Endodermal cell (in vitro differentiated cells): Measurements from ENCODE around the gene MGAT4A. TPM values are rescaled to one million over a fixed set of nuclear protein-coding genes. Genes with fewer than 3 reads are reported as not detected.

Experiments used
- DNase-seq: peaks from one replicate; pipeline ENCODE4 v3.0.0-alpha.2; 2017
- H3K27ac ChIP-seq: 2 replicates; pipeline ENCODE4 v1.5.1; 2013; ENCODE audit warnings: mild to moderate bottlenecking, low read depth, low read length, moderate library complexity
- H3K27me3 ChIP-seq: 2 replicates; pipeline ENCODE4 v1.6.1; 2013; ENCODE audit warnings: mild to moderate bottlenecking, low read length, moderate library complexity; ENCODE audit not compliant: insufficient read depth, control insufficient read depth, poor library complexity, severe bottlenecking
- H3K36me3 ChIP-seq: 2 replicates; pipeline ENCODE4 v1.7.0; 2013; ENCODE audit warnings: mild to moderate bottlenecking, low read length, moderate library complexity; ENCODE audit not compliant: control insufficient read depth, insufficient read depth
- H3K4me1 ChIP-seq: one replicate; pipeline ENCODE4 v1.7.0; 2013; ENCODE audit warnings: low read length; ENCODE audit not compliant: control insufficient read depth, insufficient read depth
- H3K4me3 ChIP-seq: 2 replicates; pipeline ENCODE4 v1.5.1; 2013; ENCODE audit warnings: mild to moderate bottlenecking, low read length, moderate library complexity
- H3K9ac ChIP-seq: 2 replicates; pipeline ENCODE4 v1.6.1; 2013; ENCODE audit warnings: mild to moderate bottlenecking, low read length, moderate library complexity; ENCODE audit not compliant: poor library complexity, severe bottlenecking; ENCODE audit errors: extremely low read depth
- H3K9me3 ChIP-seq: 2 replicates; pipeline ENCODE4 v1.6.1; 2013; ENCODE audit warnings: mild to moderate bottlenecking, low read length, moderate library complexity; ENCODE audit not compliant: control insufficient read depth
- H3K27ac Mint-ChIP-seq: 2 replicates; pipeline ENCODE4 v1.8.0; 2020; ENCODE audit warnings: mixed read lengths
- H3K27me3 Mint-ChIP-seq: 2 replicates; pipeline ENCODE4 v1.8.0; 2021; ENCODE audit warnings: mild to moderate bottlenecking, mixed read lengths; ENCODE audit not compliant: insufficient read depth
- H3K36me3 Mint-ChIP-seq: 2 replicates; pipeline ENCODE4 v1.8.0; 2020; ENCODE audit warnings: low read depth, mixed read lengths
- H3K4me1 Mint-ChIP-seq: 2 replicates; pipeline ENCODE4 v1.8.0; 2020; ENCODE audit warnings: mixed read lengths
- H3K4me3 Mint-ChIP-seq: 2 replicates; pipeline ENCODE4 v1.8.0; 2020; ENCODE audit warnings: mild to moderate bottlenecking, moderate library complexity, mixed read lengths
- H3K9me3 Mint-ChIP-seq: 2 replicates; pipeline ENCODE4 v1.8.0; 2020; ENCODE audit warnings: mild to moderate bottlenecking, mixed read lengths
- WGBS, 2 experiments: methylation state at CpG; one replicate each; pipeline versions ENCODE4 v1.1.5 to v1.1.7; 2013; ENCODE audit warnings: missing lambda C conversion rate in 2 of 2, mixed read lengths in 1 of 2; ENCODE audit not compliant: insufficient coverage in 1 of 2, insufficient read length in 1 of 2; 5-methylcytosine and 5-hydroxymethylcytosine counted together
- total RNA-seq, 2 donors: library from RNA; stranded (reverse); fragmentation: NEBNext Ultra II Directional in 1 of 2; extraction: Animal tissue kit (Norgen Biotek cat#: 25700) in 1 of 2; gene quantifications; 2 replicates in 1 of 2; 3 replicates in 1 of 2; pipeline ENCODE4 v1.2.1, GENCODE V29; 2021
- TF ChIP-seq, protein P1 (sequence below): fragments of 200-600 bp; sonication (generic); conservative IDR thresholded peaks from 2 replicates; pipeline ENCODE4 v1.5.0; 2021; ENCODE audit warnings: antibody characterized with exemption, mild to moderate bottlenecking

Gene MGAT4A
- total RNA-seq, 2 donors from 2014 or later, result 8.2 to 11.1 TPM

- 68 to 75% methylated on average over 5 to 8 of the region's 8 CpGs for WGBS, 2 experiments
- H3K4me3 ChIP-seq, result no peak overlapping the region
- peaks cover 19% of the 10 kb centered on the region for H3K27me3 ChIP-seq
- no peaks in the 10 kb centered on the region for H3K4me1 Mint-ChIP-seq
- peaks cover 29% of the 10 kb centered on the region for H3K27me3 Mint-ChIP-seq
- TF ChIP-seq, protein P1, sequence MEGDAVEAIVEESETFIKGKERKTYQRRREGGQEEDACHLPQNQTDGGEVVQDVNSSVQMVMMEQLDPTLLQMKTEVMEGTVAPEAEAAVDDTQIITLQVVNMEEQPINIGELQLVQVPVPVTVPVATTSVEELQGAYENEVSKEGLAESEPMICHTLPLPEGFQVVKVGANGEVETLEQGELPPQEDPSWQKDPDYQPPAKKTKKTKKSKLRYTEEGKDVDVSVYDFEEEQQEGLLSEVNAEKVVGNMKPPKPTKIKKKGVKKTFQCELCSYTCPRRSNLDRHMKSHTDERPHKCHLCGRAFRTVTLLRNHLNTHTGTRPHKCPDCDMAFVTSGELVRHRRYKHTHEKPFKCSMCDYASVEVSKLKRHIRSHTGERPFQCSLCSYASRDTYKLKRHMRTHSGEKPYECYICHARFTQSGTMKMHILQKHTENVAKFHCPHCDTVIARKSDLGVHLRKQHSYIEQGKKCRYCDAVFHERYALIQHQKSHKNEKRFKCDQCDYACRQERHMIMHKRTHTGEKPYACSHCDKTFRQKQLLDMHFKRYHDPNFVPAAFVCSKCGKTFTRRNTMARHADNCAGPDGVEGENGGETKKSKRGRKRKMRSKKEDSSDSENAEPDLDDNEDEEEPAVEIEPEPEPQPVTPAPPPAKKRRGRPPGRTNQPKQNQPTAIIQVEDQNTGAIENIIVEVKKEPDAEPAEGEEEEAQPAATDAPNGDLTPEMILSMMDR, result no peak
- DNase-seq, result no peak
- H3K9ac ChIP-seq, result no peak overlapping the region
- no peaks in the 10 kb centered on the region for H3K36me3 Mint-ChIP-seq
- H3K9me3 Mint-ChIP-seq, result no peaks in the 10 kb centered on the region
- H3K4me1 ChIP-seq, result no peaks in the 10 kb centered on the region
- H3K27ac Mint-ChIP-seq, result no peak overlapping the region
- H3K9me3 ChIP-seq, result no peaks in the 10 kb centered on the region
- H3K4me3 Mint-ChIP-seq, result no peak overlapping the region
- H3K27ac ChIP-seq, result no peak overlapping the region
- H3K36me3 ChIP-seq, result no peaks in the 10 kb centered on the region
Measured at GRCh38 chr2:98747888-98748287, 17.0 kb upstream of the MGAT4A start.

GRCh38 chr2:98746426-98746825 lies 15.5 kb upstream of the MGAT4A start:
- Histone ChIP-seq H3K36me3 (no peaks in the 10 kb centered on the region), H3K27ac (no peak overlapping the region), H3K9ac (no peak overlapping the region), H3K4me3 (no peak overlapping the region), H3K9me3 (no peaks in the 10 kb centered on the region), H3K27me3 (peaks cover 5% of the 10 kb centered on the region), H3K4me1 (no peaks in the 10 kb centered on the region)
- H3K36me3 Mint-ChIP-seq, result no peaks in the 10 kb centered on the region
- no peaks in the 10 kb centered on the region for H3K4me1 Mint-ChIP-seq
- no peak overlapping the region for H3K4me3 Mint-ChIP-seq
- DNase-seq, result no peak
- no peaks in the 10 kb centered on the region for H3K9me3 Mint-ChIP-seq
- H3K27ac Mint-ChIP-seq, result no peak overlapping the region
- peaks cover 30% of the 10 kb centered on the region for H3K27me3 Mint-ChIP-seq
- TF ChIP-seq, protein P1, result no peak

DNA sequence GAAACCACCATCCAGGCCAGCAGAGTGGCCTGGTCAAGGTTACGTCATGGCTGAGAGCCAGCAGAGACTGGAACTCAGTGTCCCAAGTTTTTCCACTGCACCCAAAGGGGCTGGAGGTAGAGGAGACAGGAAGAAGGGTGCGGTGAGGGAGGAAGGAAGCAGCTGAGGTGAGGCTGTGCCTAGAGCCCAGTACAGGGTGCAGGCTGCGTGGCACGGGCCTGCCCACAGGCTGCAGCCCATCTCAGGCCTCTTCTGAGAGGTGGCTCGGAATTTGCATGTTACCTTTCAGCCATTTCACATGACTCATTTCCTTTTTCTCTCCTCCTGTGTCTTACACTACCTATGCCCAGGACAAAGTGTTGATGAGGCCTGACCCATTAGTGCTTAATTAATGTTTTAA lies 13.7 kb upstream of the MGAT4A start:
- Mint-ChIP-seq H3K4me3 (no peak overlapping the region), H3K9me3 (no peaks in the 10 kb centered on the region), H3K27ac (no peak overlapping the region), H3K4me1 (no peaks in the 10 kb centered on the region), H3K36me3 (no peaks in the 10 kb centered on the region), H3K27me3 (peaks cover 26% of the 10 kb centered on the region)
- Histone ChIP-seq H3K9ac (no peak overlapping the region), H3K4me3 (no peak overlapping the region), H3K27ac (no peak overlapping the region), H3K27me3 (no peaks in the 10 kb centered on the region), H3K36me3 (no peaks in the 10 kb centered on the region), H3K9me3 (no peaks in the 10 kb centered on the region), H3K4me1 (no peaks in the 10 kb centered on the region)
- WGBS, 2 experiments, result 93 to 100% methylated on average over 4 to 5 of the region's 5 CpGs
- DNase-seq, result no peak
- TF ChIP-seq, protein P1, result no peak
